Thoracic aorta (tissue), 2 donors: ENCODE measurements around the gene SPNS1. TPM values are rescaled to one million over a fixed set of nuclear protein-coding genes. Genes with fewer than 3 reads are reported as not detected.

ENCODE experiments used
- ATAC-seq: fragments of 150-250 bp; one replicate; pipeline ENCODE4 v1.8.0; 2017; ENCODE audit warnings: low read depth; ENCODE audit not compliant: insufficient number of reproducible peaks, low FRiP score
- DNase-seq: peaks from one replicate; pipeline ENCODE4 v3.0.0-alpha.2; 2020; ENCODE audit warnings: low spot score
- H3K27ac ChIP-seq, 2 donors: fragments of 200-600 bp; sonication (generic); 1 replicate in 1 of 2; 2 replicates in 1 of 2; pipeline ENCODE4 v1.5.1; 2016; ENCODE audit warnings: mild to moderate bottlenecking in 2 of 2, moderate library complexity in 2 of 2
- H3K27me3 ChIP-seq: fragments of 200-600 bp; sonication (generic); replicated peaks from 2 replicates; pipeline ENCODE4 v1.6.0; 2016; ENCODE audit warnings: mild to moderate bottlenecking; ENCODE audit not compliant: insufficient read depth
- H3K36me3 ChIP-seq: fragments of 200-600 bp; sonication (generic); one replicate; pipeline ENCODE4 v1.5.1; 2016
- H3K4me1 ChIP-seq, 2 donors: fragments of 200-600 bp; sonication (generic); 1 replicate in 1 of 2; 2 replicates in 1 of 2; pipeline versions ENCODE4 v1.5.1 to v1.6.0; 2016; ENCODE audit warnings: low read depth in 2 of 2, mild to moderate bottlenecking in 1 of 2; ENCODE audit not compliant: control insufficient read depth in 1 of 2
- H3K4me3 ChIP-seq: fragments of 200-600 bp; sonication (generic); 2 replicates; pipeline ENCODE4 v1.5.1; 2016; ENCODE audit warnings: mild to moderate bottlenecking
- H3K9me3 ChIP-seq: fragments of 200-600 bp; sonication (generic); 2 replicates; pipeline ENCODE4 v1.5.1; 2016
- total RNA-seq, 2 donors: library from RNA; depleted of rRNA; stranded (reverse); fragments of >200 nt; gene quantifications; one replicate each; pipeline versions ENCODE4 v1.1.0 to v1.2.3, GENCODE V29; 2016
- TF ChIP-seq, protein P1 (sequence below): fragments of 200-600 bp; sonication (generic); IDR thresholded peaks from one replicate; pipeline ENCODE4 v1.5.1; 2019; ENCODE audit warnings: antibody characterized with exemption

SPNS1 gene
- total RNA-seq, 2 donors from 2014 or later: 21.9 to 36.6 TPM

DNA sequence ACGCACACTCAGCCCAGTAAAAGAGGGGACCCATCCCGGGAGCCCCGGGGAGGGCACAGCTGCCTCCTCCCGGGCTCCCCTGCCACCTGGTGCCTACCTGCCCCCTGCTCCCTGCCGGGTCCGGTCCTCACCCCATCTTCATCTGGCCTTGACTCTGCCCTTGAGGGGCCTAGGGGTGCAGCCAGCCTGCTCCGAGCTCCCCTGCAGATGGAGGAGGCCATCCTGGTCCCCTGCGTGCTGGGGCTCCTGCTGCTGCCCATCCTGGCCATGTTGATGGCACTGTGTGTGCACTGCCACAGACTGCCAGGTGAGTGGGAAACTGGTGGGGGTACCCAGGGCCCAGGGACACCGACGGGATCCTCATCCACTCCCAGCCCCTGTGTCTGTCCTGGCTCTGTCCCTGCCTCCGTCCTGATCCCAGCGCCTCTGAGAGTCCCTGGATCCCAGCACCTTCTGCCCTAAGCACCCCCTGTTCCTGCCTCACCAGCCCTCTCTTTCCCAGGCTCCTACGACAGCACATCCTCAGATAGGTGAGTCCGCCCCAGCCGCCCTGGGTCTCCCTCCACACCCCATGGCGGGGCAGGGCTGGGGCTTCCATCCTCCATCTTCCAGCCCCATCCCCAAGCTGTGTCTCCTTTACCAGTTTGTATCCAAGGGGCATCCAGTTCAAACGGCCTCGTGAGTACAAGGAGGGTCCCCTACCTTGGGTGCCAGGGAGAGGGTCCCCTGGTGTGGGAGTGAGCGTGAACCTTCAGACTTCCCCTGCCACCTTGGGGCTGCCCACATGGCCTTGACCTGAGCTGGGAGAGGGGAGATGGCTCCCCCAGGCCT, 10.8 kb downstream of the SPNS1 start:
- no peak overlapping the region for H3K27ac ChIP-seq
- TF ChIP-seq, protein P1, sequence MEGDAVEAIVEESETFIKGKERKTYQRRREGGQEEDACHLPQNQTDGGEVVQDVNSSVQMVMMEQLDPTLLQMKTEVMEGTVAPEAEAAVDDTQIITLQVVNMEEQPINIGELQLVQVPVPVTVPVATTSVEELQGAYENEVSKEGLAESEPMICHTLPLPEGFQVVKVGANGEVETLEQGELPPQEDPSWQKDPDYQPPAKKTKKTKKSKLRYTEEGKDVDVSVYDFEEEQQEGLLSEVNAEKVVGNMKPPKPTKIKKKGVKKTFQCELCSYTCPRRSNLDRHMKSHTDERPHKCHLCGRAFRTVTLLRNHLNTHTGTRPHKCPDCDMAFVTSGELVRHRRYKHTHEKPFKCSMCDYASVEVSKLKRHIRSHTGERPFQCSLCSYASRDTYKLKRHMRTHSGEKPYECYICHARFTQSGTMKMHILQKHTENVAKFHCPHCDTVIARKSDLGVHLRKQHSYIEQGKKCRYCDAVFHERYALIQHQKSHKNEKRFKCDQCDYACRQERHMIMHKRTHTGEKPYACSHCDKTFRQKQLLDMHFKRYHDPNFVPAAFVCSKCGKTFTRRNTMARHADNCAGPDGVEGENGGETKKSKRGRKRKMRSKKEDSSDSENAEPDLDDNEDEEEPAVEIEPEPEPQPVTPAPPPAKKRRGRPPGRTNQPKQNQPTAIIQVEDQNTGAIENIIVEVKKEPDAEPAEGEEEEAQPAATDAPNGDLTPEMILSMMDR: no peak
- no peaks in the 10 kb centered on the region for H3K27me3 ChIP-seq
- H3K9me3 ChIP-seq: peaks cover 6% of the 10 kb centered on the region
- no peak for ATAC-seq
- H3K4me1 ChIP-seq: no peaks in the 10 kb centered on the region
- DNase-seq: no peak
- peak overlapping the region; percentile 19 for H3K4me3 ChIP-seq
- H3K36me3 ChIP-seq: peaks cover 49% of the 10 kb centered on the region

DNA sequence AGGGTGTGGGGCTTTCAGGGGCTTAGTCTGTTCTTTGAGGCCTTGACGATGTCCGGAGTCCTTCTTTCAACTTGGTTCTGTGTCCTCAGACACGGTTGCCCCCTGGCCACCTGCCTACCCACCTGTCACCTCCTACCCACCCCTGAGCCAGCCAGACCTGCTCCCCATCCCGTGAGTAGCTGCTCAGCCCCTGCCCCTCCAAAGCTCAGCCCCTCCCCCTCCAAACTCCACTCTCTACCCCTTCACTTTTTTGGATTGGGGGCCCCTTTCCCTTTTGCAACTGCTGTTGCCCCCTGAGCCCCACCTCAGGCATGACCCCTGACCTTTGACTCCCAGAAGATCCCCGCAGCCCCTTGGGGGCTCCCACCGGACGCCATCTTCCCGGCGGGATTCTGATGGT, 11.5 kb downstream of the SPNS1 start:
- Histone ChIP-seq H3K4me1 (no peaks in the 10 kb centered on the region), H3K4me3 (peak overlapping the region; percentile 14), H3K27me3 (no peaks in the 10 kb centered on the region), H3K36me3 (peaks cover 45% of the 10 kb centered on the region), H3K27ac (no peak overlapping the region), H3K9me3 (peaks cover 6% of the 10 kb centered on the region)
- DNase-seq (no peak), ATAC-seq (no peak)
- TF ChIP-seq, protein P1: no peak

DNA sequence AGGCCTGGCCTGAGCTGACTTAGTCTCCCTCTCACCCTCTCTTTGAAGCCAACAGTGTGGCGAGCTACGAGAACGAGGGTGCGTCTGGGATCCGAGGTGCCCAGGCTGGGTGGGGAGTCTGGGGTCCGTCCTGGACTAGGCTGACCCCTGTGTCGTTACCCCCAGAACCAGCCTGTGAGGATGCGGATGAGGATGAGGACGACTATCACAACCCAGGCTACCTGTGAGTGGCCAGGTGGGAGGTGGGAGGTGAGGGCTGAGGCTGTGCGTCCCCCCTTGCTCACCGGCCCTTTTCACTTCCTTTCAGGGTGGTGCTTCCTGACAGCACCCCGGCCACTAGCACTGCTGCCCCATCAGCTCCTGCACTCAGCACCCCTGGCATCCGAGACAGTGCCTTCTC, 11.9 kb downstream of the SPNS1 start:
- H3K9me3 ChIP-seq: peaks cover 6% of the 10 kb centered on the region
- DNase-seq (no peak), ATAC-seq (no peak)
- H3K4me3 ChIP-seq: no peak overlapping the region
- no peak overlapping the region for H3K27ac ChIP-seq
- H3K36me3 ChIP-seq: peaks cover 40% of the 10 kb centered on the region
- H3K27me3 ChIP-seq: no peaks in the 10 kb centered on the region
- TF ChIP-seq, protein P1: no peak
- no peaks in the 10 kb centered on the region for H3K4me1 ChIP-seq

DNA sequence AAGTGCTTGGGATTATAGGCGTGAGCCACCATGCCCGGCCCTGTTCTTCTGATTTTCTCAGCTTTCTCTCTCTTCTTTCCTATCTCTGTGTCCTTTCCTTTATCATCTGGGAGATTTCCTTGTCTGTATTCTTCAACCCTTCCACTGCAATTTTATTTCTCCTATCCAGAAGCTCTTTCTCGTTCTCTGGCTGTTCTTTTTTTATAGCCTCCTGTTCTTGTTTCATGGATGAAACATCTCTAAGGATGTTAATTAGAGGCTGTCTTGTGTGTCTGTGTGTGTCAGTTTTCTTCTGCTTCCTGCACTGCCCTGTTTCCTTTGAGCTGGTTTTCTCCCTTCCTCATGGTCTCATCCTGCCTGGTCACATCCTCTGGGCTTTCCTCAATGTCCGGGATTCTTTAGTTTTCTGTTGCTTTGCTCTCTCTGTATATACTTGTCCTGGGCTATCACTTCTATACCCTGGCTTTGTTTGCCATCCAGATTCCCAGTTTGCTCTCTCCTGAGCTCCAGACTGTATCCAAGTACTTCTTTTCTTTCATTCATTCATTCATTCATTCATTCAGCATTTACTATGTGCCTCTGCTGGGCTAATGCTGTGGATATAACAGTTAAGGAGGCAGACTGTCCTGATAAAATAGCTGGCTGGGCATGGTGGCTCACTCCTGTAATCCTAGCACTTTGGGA, 12.7 kb downstream of the SPNS1 start:
- Histone ChIP-seq H3K27me3 (no peaks in the 10 kb centered on the region), H3K4me3 (no peak overlapping the region), H3K36me3 (peaks cover 34% of the 10 kb centered on the region), H3K27ac (no peak overlapping the region), H3K4me1 (no peaks in the 10 kb centered on the region), H3K9me3 (peaks cover 6% of the 10 kb centered on the region)
- no peak for DNase-seq
- TF ChIP-seq, protein P1: no peak
- ATAC-seq: no peak

DNA sequence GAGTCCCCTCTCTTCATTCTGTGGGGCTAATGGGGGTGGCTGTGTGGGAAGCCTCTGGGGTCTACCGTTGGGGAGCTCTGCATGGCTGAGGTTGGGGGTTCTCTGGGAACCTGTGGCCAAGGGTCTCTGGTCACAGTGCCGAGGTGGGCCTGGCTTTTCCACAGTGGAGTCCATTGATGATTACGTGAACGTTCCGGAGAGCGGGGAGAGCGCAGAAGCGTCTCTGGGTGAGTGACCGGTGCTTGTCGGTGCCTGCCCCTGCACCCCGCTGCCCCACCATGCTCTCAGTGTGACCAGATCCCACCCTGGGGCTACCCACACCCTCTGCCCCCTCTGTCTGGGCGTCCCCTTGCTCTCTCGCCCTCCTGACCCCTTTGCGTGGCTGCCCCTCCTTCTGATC, 14.8 kb downstream of the SPNS1 start:
- H3K9me3 ChIP-seq: peaks cover 6% of the 10 kb centered on the region
- H3K27ac ChIP-seq: no peak overlapping the region
- DNase-seq (no peak), ATAC-seq (no peak)
- H3K36me3 ChIP-seq: peaks cover 16% of the 10 kb centered on the region
- TF ChIP-seq, protein P1: no peak
- no peak overlapping the region for H3K4me3 ChIP-seq
- no peaks in the 10 kb centered on the region for H3K4me1 ChIP-seq
- H3K27me3 ChIP-seq: no peaks in the 10 kb centered on the region
